ENCODE results near the gene UNC80. TPM values are rescaled to one million over a fixed set of nuclear protein-coding genes. Genes with fewer than 3 reads are reported as not detected.

UNC80 gene
- polyA plus RNA-seq, 1 of the 3 experiments (the other 2 are of a cell fraction): 0.59 TPM

DNA sequence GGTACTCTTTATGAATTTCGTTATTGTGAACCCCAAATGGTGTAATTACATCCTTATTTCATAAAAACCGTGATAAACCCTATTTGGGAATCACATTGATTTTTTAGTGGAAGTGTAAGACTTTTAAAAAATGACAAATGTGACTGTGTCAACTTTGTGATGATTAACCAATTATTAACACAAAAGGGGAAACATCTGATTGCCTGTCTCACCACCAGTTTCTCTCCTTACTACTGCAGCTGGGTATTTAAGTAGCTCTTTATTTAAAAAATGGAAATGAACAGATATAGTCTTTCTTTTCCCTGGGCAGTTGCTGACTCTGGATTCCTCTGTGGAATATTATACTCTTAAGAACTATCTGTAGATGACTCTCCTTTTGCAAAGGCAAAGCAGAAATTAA, 219.2 kb downstream of the UNC80 start:
- H3F3A ChIP-seq (replicated peaks; ENCODE audit: insufficient read depth): no peaks in the 10 kb centered on the region
- CTCF ChIA-PET: interaction anchor here (1.1 to 3.0 kb wide), 3 partner anchors 20 to 208 kb away, joined by 4 to 11 read pairs (median 6); no protein-coding TSS in a partner anchor
- no peaks in the 10 kb centered on the region for H3K79me2 ChIP-seq (ENCODE audit: insufficient read depth)
- no peak overlapping the region for H3K4me3 ChIP-seq (ENCODE audit: low read depth in 2 of 2, low read length in 1 of 2)
- no peak overlapping the region for H3K9ac ChIP-seq
- H2AFZ ChIP-seq (ENCODE audit: low read depth): no peak overlapping the region
- H4K20me1 ChIP-seq (ENCODE audit: insufficient read depth): no peaks in the 10 kb centered on the region
- H3K27me3 ChIP-seq (ENCODE audit: insufficient read depth): no peaks in the 10 kb centered on the region
- no peak for DNase-seq
- TF ChIP-seq TEAD4 (IDR thresholded peaks at IDR 0.05; ENCODE audit: borderline replicate concordance, insufficient read depth) (no peak), TAF1 (IDR thresholded peaks at IDR 0.05; ENCODE audit: borderline replicate concordance, low read depth, low read length) (no peak)
- TF ChIP-seq, protein P1, sequence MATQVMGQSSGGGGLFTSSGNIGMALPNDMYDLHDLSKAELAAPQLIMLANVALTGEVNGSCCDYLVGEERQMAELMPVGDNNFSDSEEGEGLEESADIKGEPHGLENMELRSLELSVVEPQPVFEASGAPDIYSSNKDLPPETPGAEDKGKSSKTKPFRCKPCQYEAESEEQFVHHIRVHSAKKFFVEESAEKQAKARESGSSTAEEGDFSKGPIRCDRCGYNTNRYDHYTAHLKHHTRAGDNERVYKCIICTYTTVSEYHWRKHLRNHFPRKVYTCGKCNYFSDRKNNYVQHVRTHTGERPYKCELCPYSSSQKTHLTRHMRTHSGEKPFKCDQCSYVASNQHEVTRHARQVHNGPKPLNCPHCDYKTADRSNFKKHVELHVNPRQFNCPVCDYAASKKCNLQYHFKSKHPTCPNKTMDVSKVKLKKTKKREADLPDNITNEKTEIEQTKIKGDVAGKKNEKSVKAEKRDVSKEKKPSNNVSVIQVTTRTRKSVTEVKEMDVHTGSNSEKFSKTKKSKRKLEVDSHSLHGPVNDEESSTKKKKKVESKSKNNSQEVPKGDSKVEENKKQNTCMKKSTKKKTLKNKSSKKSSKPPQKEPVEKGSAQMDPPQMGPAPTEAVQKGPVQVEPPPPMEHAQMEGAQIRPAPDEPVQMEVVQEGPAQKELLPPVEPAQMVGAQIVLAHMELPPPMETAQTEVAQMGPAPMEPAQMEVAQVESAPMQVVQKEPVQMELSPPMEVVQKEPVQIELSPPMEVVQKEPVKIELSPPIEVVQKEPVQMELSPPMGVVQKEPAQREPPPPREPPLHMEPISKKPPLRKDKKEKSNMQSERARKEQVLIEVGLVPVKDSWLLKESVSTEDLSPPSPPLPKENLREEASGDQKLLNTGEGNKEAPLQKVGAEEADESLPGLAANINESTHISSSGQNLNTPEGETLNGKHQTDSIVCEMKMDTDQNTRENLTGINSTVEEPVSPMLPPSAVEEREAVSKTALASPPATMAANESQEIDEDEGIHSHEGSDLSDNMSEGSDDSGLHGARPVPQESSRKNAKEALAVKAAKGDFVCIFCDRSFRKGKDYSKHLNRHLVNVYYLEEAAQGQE (IDR thresholded peaks at IDR 0.05; ENCODE audit: low read depth, low read length): no peak
- TF ChIP-seq, protein P2, sequence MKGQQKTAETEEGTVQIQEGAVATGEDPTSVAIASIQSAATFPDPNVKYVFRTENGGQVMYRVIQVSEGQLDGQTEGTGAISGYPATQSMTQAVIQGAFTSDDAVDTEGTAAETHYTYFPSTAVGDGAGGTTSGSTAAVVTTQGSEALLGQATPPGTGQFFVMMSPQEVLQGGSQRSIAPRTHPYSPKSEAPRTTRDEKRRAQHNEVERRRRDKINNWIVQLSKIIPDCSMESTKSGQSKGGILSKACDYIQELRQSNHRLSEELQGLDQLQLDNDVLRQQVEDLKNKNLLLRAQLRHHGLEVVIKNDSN (IDR thresholded peaks at IDR 0.05; ENCODE audit: borderline replicate concordance, low read depth): no peak
- TF ChIP-seq, protein P3, sequence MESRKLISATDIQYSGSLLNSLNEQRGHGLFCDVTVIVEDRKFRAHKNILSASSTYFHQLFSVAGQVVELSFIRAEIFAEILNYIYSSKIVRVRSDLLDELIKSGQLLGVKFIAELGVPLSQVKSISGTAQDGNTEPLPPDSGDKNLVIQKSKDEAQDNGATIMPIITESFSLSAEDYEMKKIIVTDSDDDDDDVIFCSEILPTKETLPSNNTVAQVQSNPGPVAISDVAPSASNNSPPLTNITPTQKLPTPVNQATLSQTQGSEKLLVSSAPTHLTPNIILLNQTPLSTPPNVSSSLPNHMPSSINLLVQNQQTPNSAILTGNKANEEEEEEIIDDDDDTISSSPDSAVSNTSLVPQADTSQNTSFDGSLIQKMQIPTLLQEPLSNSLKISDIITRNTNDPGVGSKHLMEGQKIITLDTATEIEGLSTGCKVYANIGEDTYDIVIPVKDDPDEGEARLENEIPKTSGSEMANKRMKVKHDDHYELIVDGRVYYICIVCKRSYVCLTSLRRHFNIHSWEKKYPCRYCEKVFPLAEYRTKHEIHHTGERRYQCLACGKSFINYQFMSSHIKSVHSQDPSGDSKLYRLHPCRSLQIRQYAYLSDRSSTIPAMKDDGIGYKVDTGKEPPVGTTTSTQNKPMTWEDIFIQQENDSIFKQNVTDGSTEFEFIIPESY (IDR thresholded peaks at IDR 0.05; ENCODE audit: borderline replicate concordance, low read depth): no peak
- no peaks in the 10 kb centered on the region for H3K4me1 ChIP-seq (ENCODE audit: control insufficient read depth in 1 of 2, insufficient read depth in 2 of 2, low read depth in 1 of 2, low read length in 1 of 2)
- H3K27ac ChIP-seq (ENCODE audit: low read depth in 2 of 2, low read length in 1 of 2): no peak overlapping the region
- H3K9me3 ChIP-seq: no peaks in the 10 kb centered on the region
- H3K4me2 ChIP-seq: no peak overlapping the region
- H3K36me3 ChIP-seq (replicated peaks in 1 of 2; ENCODE audit: control insufficient read depth in 1 of 2, insufficient read depth in 2 of 2, low read length in 1 of 2): no peaks in the 10 kb centered on the region
- WGBS (ENCODE audit: low lambda C conversion rate): 46% methylated on average over 2 of the region's 2 CpGs
- POLR2A ChIA-PET: no interaction called here
- H3K9me2 ChIP-seq: no peaks in the 10 kb centered on the region

DNA sequence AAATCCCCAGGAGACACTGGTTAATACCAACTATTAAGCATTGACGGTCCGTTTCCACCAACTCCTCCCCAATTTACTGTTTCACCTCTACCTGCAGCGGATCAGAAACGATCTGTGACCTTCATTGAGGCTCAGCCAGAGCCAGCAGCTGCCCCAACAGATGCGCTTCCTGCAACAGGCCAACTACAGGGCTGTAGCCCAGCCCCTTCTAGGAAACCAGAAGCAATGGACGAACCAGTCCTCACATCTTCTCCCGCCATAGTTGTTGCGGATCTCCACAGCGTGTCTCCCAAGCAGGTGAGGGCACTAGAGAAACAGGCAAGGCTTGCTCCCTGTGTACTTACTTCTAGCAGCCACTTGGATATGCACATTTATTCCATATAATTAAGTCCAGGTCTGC, 222.3 kb downstream of the UNC80 start:
- POLR2A ChIA-PET: no interaction called here
- Histone ChIP-seq H3K9me3 (no peaks in the 10 kb centered on the region), H3K36me3 (replicated peaks in 1 of 2; ENCODE audit: control insufficient read depth in 1 of 2, insufficient read depth in 2 of 2, low read length in 1 of 2) (no peaks in the 10 kb centered on the region), H3K4me1 (ENCODE audit: control insufficient read depth in 1 of 2, insufficient read depth in 2 of 2, low read depth in 1 of 2, low read length in 1 of 2) (no peaks in the 10 kb centered on the region), H3K9me2 (no peaks in the 10 kb centered on the region), H4K20me1 (ENCODE audit: insufficient read depth) (no peaks in the 10 kb centered on the region), H3K4me3 (ENCODE audit: low read depth in 2 of 2, low read length in 1 of 2) (no peak overlapping the region), H3K27ac (ENCODE audit: low read depth in 2 of 2, low read length in 1 of 2) (no peak overlapping the region), H3F3A (replicated peaks; ENCODE audit: insufficient read depth) (no peaks in the 10 kb centered on the region), H3K4me2 (no peak overlapping the region), H3K27me3 (ENCODE audit: insufficient read depth) (no peaks in the 10 kb centered on the region), H3K79me2 (ENCODE audit: insufficient read depth) (no peaks in the 10 kb centered on the region), H3K9ac (no peak overlapping the region), H2AFZ (ENCODE audit: low read depth) (no peak overlapping the region)
- DNase-seq: no peak
- CTCF ChIA-PET: interaction anchor here (1.1 to 2.0 kb wide), 3 partner anchors 16 to 201 kb away, joined by 3 to 10 read pairs (median 3); partner anchors contain the start of gene KANSL1L
- 77% methylated on average over 9 of the region's 9 CpGs for WGBS (ENCODE audit: low lambda C conversion rate)
- TF ChIP-seq, protein P4, sequence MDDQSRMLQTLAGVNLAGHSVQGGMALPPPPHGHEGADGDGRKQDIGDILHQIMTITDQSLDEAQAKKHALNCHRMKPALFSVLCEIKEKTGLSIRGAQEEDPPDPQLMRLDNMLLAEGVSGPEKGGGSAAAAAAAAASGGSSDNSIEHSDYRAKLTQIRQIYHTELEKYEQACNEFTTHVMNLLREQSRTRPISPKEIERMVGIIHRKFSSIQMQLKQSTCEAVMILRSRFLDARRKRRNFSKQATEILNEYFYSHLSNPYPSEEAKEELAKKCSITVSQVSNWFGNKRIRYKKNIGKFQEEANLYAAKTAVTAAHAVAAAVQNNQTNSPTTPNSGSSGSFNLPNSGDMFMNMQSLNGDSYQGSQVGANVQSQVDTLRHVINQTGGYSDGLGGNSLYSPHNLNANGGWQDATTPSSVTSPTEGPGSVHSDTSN (IDR thresholded peaks at IDR 0.05): no peak
- TF ChIP-seq, protein P5, sequence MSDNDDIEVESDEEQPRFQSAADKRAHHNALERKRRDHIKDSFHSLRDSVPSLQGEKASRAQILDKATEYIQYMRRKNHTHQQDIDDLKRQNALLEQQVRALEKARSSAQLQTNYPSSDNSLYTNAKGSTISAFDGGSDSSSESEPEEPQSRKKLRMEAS (IDR thresholded peaks at IDR 0.05; ENCODE audit: low read depth): no peak
- TF ChIP-seq, protein P1 (IDR thresholded peaks at IDR 0.05; ENCODE audit: low read depth, low read length): no peak
- TF ChIP-seq, protein P6, sequence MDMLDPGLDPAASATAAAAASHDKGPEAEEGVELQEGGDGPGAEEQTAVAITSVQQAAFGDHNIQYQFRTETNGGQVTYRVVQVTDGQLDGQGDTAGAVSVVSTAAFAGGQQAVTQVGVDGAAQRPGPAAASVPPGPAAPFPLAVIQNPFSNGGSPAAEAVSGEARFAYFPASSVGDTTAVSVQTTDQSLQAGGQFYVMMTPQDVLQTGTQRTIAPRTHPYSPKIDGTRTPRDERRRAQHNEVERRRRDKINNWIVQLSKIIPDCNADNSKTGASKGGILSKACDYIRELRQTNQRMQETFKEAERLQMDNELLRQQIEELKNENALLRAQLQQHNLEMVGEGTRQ (IDR thresholded peaks at IDR 0.05; ENCODE audit: borderline replicate concordance, low read depth, low read length): no peak
- TF ChIP-seq EP300 (IDR thresholded peaks at IDR 0.05; ENCODE audit: borderline replicate concordance in 1 of 2, low read depth in 1 of 2, low read length in 1 of 2) (no peak), FOXM1 (IDR thresholded peaks at IDR 0.05; ENCODE audit: low read depth) (no peak)
